C4-2B (cell line): Measurements from ENCODE around the gene ESYT1.

Experiments used
- CTCF ChIP-seq: fragments of 450-650 bp; conservative IDR thresholded peaks from 2 replicates; pipeline ENCODE4 v1.5.1; 2017; ENCODE audit warnings: mild to moderate bottlenecking
- ZFX ChIP-seq: fragments of 450-650 bp; IDR thresholded peaks from 2 replicates; pipeline ENCODE4 v1.6.1; 2017

- TF ChIP-seq CTCF (no peak), ZFX (no peak)
These were observed 2.0 kb downstream of the ESYT1 start for GRCh38 chr12:56129942-56130495.
